Muscle layer of duodenum (tissue), 2 donors: ENCODE data around the gene PCK1.

Experiments used
- H3K27ac ChIP-seq: one replicate; pipeline ENCODE4 v1.7.0; 2013; ENCODE audit warnings: mild to moderate bottlenecking, low read length
- H3K27me3 ChIP-seq: one replicate; pipeline ENCODE4 v1.7.0; 2013; ENCODE audit warnings: low read depth, mild to moderate bottlenecking, control low read depth, low read length
- H3K36me3 ChIP-seq, 2 donors: one replicate each; pipeline ENCODE4 v1.7.0; 2013; ENCODE audit warnings: low read length in 2 of 2, control low read depth in 1 of 2, mild to moderate bottlenecking in 1 of 2; ENCODE audit not compliant: insufficient read depth in 2 of 2, control insufficient read depth in 1 of 2
- H3K4me1 ChIP-seq, 2 donors: one replicate each; pipeline ENCODE4 v1.7.0; 2013; ENCODE audit warnings: low read length in 2 of 2, mild to moderate bottlenecking in 2 of 2, control low read depth in 1 of 2, moderate library complexity in 1 of 2; ENCODE audit not compliant: insufficient read depth in 2 of 2, control insufficient read depth in 1 of 2
- H3K4me3 ChIP-seq, 2 donors: one replicate each; pipeline ENCODE4 v1.7.0; 2013; ENCODE audit warnings: low read length in 2 of 2, low read depth in 1 of 2, mild to moderate bottlenecking in 1 of 2
- H3K9me3 ChIP-seq, 2 donors: one replicate each; pipeline ENCODE4 v1.7.0; 2013; ENCODE audit warnings: low read length in 2 of 2, control low read depth in 1 of 2, mild to moderate bottlenecking in 1 of 2; ENCODE audit not compliant: control insufficient read depth in 1 of 2
- donor health status: healthy.

Gene PCK1

GRCh38 chr20:57587278-57587988 is 26.5 kb downstream of the PCK1 start:
- H3K4me1 ChIP-seq, result peaks cover 8 to 34% of the 10 kb centered on the region in 2 donors

GRCh38 chr20:57587989-57588377 is 27.1 kb downstream of the PCK1 start:
- no peaks in the 10 kb centered on the region for H3K36me3 ChIP-seq
- H3K27ac ChIP-seq, result no peak overlapping the region
- peaks cover 5 to 7% of the 10 kb centered on the region in 2 donors for H3K9me3 ChIP-seq
- H3K4me3 ChIP-seq, result no peak overlapping the region
- H3K27me3 ChIP-seq, result no peaks in the 10 kb centered on the region
- peaks cover 8 to 29% of the 10 kb centered on the region in 2 donors for H3K4me1 ChIP-seq

More at GRCh38 chr20:57587278-57587988, 26.5 kb downstream of the PCK1 start:
- Histone ChIP-seq H3K27me3 (no peaks in the 10 kb centered on the region), H3K9me3 (peaks cover 5 to 7% of the 10 kb centered on the region in 2 donors), H3K27ac (no peak overlapping the region), H3K36me3 (no peaks in the 10 kb centered on the region), H3K4me3 (no peak overlapping the region)

DNA sequence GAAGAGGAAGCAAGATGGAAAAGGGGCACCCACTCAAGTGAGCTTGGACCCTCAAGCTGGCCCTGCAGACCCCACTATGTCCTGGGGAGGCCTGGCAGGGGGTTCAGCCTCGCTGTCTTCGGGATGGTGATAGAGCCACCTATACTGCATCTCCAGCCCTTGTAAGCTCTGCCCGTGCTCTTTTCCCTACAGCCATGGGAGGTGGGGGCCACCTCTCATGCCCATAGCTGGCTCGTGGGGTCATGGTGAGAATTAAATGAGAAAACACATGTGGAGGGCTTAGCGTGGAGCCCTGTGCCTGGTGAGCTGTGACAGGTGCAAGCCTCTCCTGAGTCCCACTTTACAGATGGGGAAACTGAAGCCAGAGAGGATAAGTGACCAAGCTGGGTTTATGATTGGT is 27.7 kb downstream of the PCK1 start:
- peaks cover 10 to 26% of the 10 kb centered on the region in 2 donors for H3K4me1 ChIP-seq
- no peaks in the 10 kb centered on the region for H3K27me3 ChIP-seq
- peaks cover 5 to 7% of the 10 kb centered on the region in 2 donors for H3K9me3 ChIP-seq
- H3K36me3 ChIP-seq, result no peaks in the 10 kb centered on the region
- no peak overlapping the region for H3K27ac ChIP-seq
- H3K4me3 ChIP-seq, result no peak overlapping the region

GRCh38 chr20:57589123-57589727 is 28.3 kb downstream of the PCK1 start:
- Histone ChIP-seq H3K4me3 (no peak overlapping the region), H3K4me1 (peaks cover 13 to 31% of the 10 kb centered on the region in 2 donors), H3K9me3 (peaks cover 5 to 7% of the 10 kb centered on the region in 2 donors), H3K27me3 (no peaks in the 10 kb centered on the region), H3K27ac (peak overlapping the region; percentile 14), H3K36me3 (no peaks in the 10 kb centered on the region)

- H3K9me3 ChIP-seq, result peaks cover 5 to 7% of the 10 kb centered on the region in 2 donors
- peak overlapping the region; percentile 14 for H3K27ac ChIP-seq
- peaks cover 13 to 29% of the 10 kb centered on the region in 2 donors for H3K4me1 ChIP-seq
- no peaks in the 10 kb centered on the region for H3K27me3 ChIP-seq
- no peaks in the 10 kb centered on the region for H3K36me3 ChIP-seq
- H3K4me3 ChIP-seq, result no peak overlapping the region
Observed at GRCh38 chr20:57589728-57590484, 29.0 kb downstream of the PCK1 start.

GRCh38 chr20:57590485-57591288 is 29.8 kb downstream of the PCK1 start:
- Histone ChIP-seq H3K4me1 (peaks cover 13 to 23% of the 10 kb centered on the region in 2 donors), H3K36me3 (no peaks in the 10 kb centered on the region)

DNA sequence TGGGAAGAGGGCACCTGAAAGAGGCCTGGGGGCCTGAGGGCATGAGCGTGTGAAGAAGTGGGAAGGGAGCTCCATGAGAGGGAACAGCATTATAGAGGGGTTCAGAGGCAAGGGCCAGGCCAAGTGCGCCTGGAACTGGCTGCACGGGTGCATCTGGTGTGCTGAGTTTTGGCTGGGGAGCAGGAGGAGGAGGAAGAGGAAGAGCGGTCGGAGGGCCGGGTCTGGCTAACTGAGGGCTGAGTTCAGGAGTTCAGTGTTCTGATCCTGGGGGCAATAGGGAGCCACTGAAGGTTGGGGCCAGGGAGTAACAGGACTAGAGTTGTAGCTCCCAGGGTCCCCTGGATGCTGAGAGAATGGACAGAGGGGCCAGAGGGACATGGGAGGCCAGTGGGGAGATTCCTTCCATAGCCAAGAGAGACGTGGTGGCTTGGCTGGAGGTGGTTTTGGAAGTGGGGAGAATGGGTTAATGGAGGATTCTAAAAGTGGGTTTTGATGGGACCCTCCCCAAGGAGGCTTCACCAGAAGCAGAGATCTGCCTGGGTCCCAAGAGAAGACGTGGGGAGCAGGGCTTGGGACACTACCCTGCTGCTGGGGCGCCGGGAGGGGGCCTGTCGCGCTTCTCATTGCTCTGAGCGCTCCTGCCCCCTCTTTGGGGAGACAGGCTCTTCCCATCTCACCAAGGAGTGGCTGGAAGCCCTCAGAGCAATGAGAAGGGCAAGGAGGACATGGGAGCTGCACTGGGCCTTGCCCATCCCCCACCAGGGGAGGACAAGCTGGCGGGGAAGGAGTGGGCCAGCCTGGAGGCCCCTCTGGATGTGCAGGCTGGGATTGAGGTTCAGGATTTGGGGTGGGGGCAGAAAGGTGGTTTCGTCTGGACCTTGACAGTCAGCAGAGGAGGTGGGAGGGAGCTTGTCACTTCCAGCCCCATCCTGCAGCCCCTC is 30.6 kb downstream of the PCK1 start:
- peaks cover 10 to 14% of the 10 kb centered on the region in 2 donors for H3K4me1 ChIP-seq
- no peak overlapping the region for H3K27ac ChIP-seq
- no peaks in the 10 kb centered on the region for H3K27me3 ChIP-seq
- H3K36me3 ChIP-seq, result no peaks in the 10 kb centered on the region
- H3K9me3 ChIP-seq, result peaks cover 5 to 7% of the 10 kb centered on the region in 2 donors
- no peak overlapping the region for H3K4me3 ChIP-seq

More at GRCh38 chr20:57590485-57591288, 29.8 kb downstream of the PCK1 start:
- Histone ChIP-seq H3K4me3 (no peak overlapping the region), H3K27me3 (no peaks in the 10 kb centered on the region), H3K9me3 (peaks cover 5 to 7% of the 10 kb centered on the region in 2 donors), H3K27ac (no peak overlapping the region)

GRCh38 chr20:57592263-57593092 is 31.6 kb downstream of the PCK1 start:
- Histone ChIP-seq H3K27me3 (no peaks in the 10 kb centered on the region), H3K27ac (no peak overlapping the region), H3K9me3 (peaks cover 4 to 5% of the 10 kb centered on the region in 2 donors), H3K4me1 (peaks cover 10 to 18% of the 10 kb centered on the region in 2 donors), H3K4me3 (no peak overlapping the region), H3K36me3 (no peaks in the 10 kb centered on the region)

GRCh38 chr20:57593134-57593886 is 32.4 kb downstream of the PCK1 start:
- H3K4me3 ChIP-seq, result no peak overlapping the region
- H3K27me3 ChIP-seq, result no peaks in the 10 kb centered on the region
- no peak overlapping the region for H3K27ac ChIP-seq
- H3K36me3 ChIP-seq, result no peaks in the 10 kb centered on the region
- H3K9me3 ChIP-seq, result no peaks in the 10 kb centered on the region
- H3K4me1 ChIP-seq, result peaks cover 10 to 18% of the 10 kb centered on the region in 2 donors
